B cell (primary cell): ENCODE measurements around the gene MED15. TPM values are rescaled to one million over a fixed set of nuclear protein-coding genes. Genes with fewer than 3 reads are reported as not detected.

Source experiments
- ATAC-seq: fragments of 200-7000 bp; cut with Tn5 transposase; one replicate; pipeline ENCODE4 v1.10.0; 2021; ENCODE audit warnings: low read depth, mild to moderate bottlenecking, moderate number of reproducible peaks, moderate library complexity
- CTCF ChIA-PET: fragments of 350-600 bp; sonication (Branson Sonifier 250); formaldehyde crosslinking; loops from one replicate; lab custom pipeline; 2021; ENCODE audit warnings: antibody characterized with exemption, inconsistent platforms; lab: Charles Lee
- POLR2A ChIA-PET: fragments of 350-600 bp; sonication (Branson Sonifier 250); formaldehyde crosslinking; loops from one replicate; lab custom pipeline; 2021; ENCODE audit warnings: antibody characterized with exemption; lab: Charles Lee
- DNase-seq: peaks from one replicate; pipeline ENCODE4 v3.0.0; 2013
- H2AFZ ChIP-seq: 2 replicates; pipeline ENCODE4 v1.6.1; 2012; ENCODE audit warnings: mild to moderate bottlenecking, low read depth, low read length; ENCODE audit not compliant: insufficient read depth, poor library complexity, severe bottlenecking
- H3K27ac ChIP-seq, 2 donors: 1 replicate in 1 of 2; 2 replicates in 1 of 2; pipeline ENCODE4 v1.5.1; 2012 to 2013; ENCODE audit warnings: low read length in 2 of 2, mild to moderate bottlenecking in 2 of 2, moderate library complexity in 1 of 2
- H3K27me3 ChIP-seq, 4 experiments: fragments of 200-600 bp in 1 of 4; sonication (generic) in 1 of 4; replicated peaks in 1 of 4; 1 replicate in 2 of 4; 2 replicates in 2 of 4; pipeline versions ENCODE4 v1.6.1 to v1.7.0; 2013 to 2016; ENCODE audit warnings: low read length in 3 of 4, mild to moderate bottlenecking in 2 of 4, mixed read lengths in 1 of 4, moderate library complexity in 1 of 4; ENCODE audit not compliant: insufficient read depth in 4 of 4, control insufficient read depth in 3 of 4; ENCODE audit errors: control extremely low read depth in 1 of 4
- H3K36me3 ChIP-seq, 2 experiments: replicated peaks in 1 of 2; 1 replicate in 1 of 2; 2 replicates in 1 of 2; pipeline versions ENCODE4 v1.6.1 to v1.7.1; 2013; ENCODE audit warnings: low read length in 1 of 2; ENCODE audit not compliant: insufficient read depth in 2 of 2, control insufficient read depth in 1 of 2; ENCODE audit errors: control extremely low read depth in 1 of 2, extremely low read depth in 1 of 2
- H3K4me1 ChIP-seq, 2 donors: fragments of 200-600 bp in 1 of 2; sonication (generic) in 1 of 2; 1 replicate in 1 of 2; 2 replicates in 1 of 2; pipeline versions ENCODE4 v1.5.1 to v1.6.1; 2013 to 2017; ENCODE audit warnings: low read length in 2 of 2; ENCODE audit not compliant: control insufficient read depth in 2 of 2, insufficient read depth in 2 of 2
- H3K4me2 ChIP-seq: replicated peaks from 2 replicates; pipeline ENCODE3; 2012; ENCODE audit warnings: mild to moderate bottlenecking, low read depth, low read length; ENCODE audit not compliant: poor library complexity, severe bottlenecking
- H3K4me3 ChIP-seq, 5 experiments: fragments of 200-600 bp in 1 of 5; sonication (generic) in 1 of 5; 1 replicate in 3 of 5; 2 replicates in 2 of 5; pipeline versions ENCODE4 v1.5.1 to v1.7.0; 2011 to 2016; ENCODE audit warnings: low read length in 4 of 5, mild to moderate bottlenecking in 4 of 5, low read depth in 2 of 5, control low read depth in 1 of 5, moderate library complexity in 1 of 5; ENCODE audit not compliant: insufficient read depth in 1 of 5; ENCODE audit errors: control extremely low read depth in 1 of 5, extremely low read depth in 1 of 5
- H3K79me2 ChIP-seq: fragments of 200-600 bp; sonication (generic); one replicate; pipeline ENCODE4 v1.6.0; 2016; ENCODE audit warnings: low read length; ENCODE audit not compliant: control insufficient read depth, insufficient read depth
- H3K9ac ChIP-seq: fragments of 200-600 bp; sonication (generic); 2 replicates; pipeline ENCODE4 v1.6.1; 2017; ENCODE audit warnings: mild to moderate bottlenecking, low read length, moderate library complexity
- H3K9me3 ChIP-seq, 3 donors: one replicate each; pipeline versions ENCODE4 v1.6.1 to v1.7.1; 2013; ENCODE audit warnings: low read length in 2 of 3; ENCODE audit not compliant: control insufficient read depth in 2 of 3, insufficient read depth in 1 of 3; ENCODE audit errors: control extremely low read depth in 1 of 3
- H4K20me1 ChIP-seq: 2 replicates; pipeline ENCODE4 v1.6.0; 2012; ENCODE audit warnings: mild to moderate bottlenecking, low read length; ENCODE audit not compliant: insufficient read depth, control insufficient read depth, poor library complexity, severe bottlenecking
- H3K27ac Mint-ChIP-seq: one replicate; pipeline ENCODE4 v1.8.0; 2021; ENCODE audit warnings: mixed read lengths
- H3K27me3 Mint-ChIP-seq: one replicate; pipeline ENCODE4 v1.8.0; 2021; ENCODE audit warnings: mixed read lengths
- H3K4me1 Mint-ChIP-seq: one replicate; pipeline ENCODE4 v1.8.0; 2021; ENCODE audit warnings: mixed read lengths
- H3K4me3 Mint-ChIP-seq: one replicate; pipeline ENCODE4 v1.8.0; 2021; ENCODE audit warnings: mixed read lengths
- H3K9me3 Mint-ChIP-seq: one replicate; pipeline ENCODE4 v1.8.0; 2022; ENCODE audit warnings: mixed read lengths; ENCODE audit not compliant: insufficient read depth
- CTCF ChIP-seq: fragments of 200-600 bp; IDR thresholded peaks from one replicate; pipeline ENCODE4 v1.8.0; 2022; ENCODE audit warnings: antibody characterized with exemption, mild to moderate bottlenecking
- EZH2 ChIP-seq: IDR thresholded peaks from 2 replicates; pipeline ENCODE4 v1.6.1; 2012; ENCODE audit warnings: borderline replicate concordance, low read depth, mild to moderate bottlenecking, moderate library complexity, low read length; ENCODE audit not compliant: insufficient read depth, poor library complexity, severe bottlenecking
- WGBS: methylation state at CpG from one replicate; pipeline ENCODE4 v1.1.5; 2013; ENCODE audit warnings: missing lambda C conversion rate; ENCODE audit not compliant: insufficient coverage; 5-methylcytosine and 5-hydroxymethylcytosine counted together
- intact Hi-C: fragments of 100-400 bp; cut with micrococcal nuclease; formaldehyde crosslinking; loops from one replicate; pipeline ENCODE4 v1.10.0; 2022
- polyA plus RNA-seq: library from polyadenylated mRNA; depleted of rRNA; stranded (reverse); fragments of >200 nt; gene quantifications from 2 replicates; pipeline ENCODE4 v1.2.3, GENCODE V29; 2012
- total RNA-seq, 2 donors: library from RNA; stranded (reverse); fragments of 120-200 nt in 1 of 2; gene quantifications; 1 replicate in 1 of 2; 2 replicates in 1 of 2; pipeline versions ENCODE4 v1.2.3 to v1.2.4, GENCODE V29; 2013 to 2022

The MED15 gene
- total and polyA plus RNA-seq, 2 donors (not counting 1 experiment from before 2014, with no cell fraction given): 109 to 134 TPM

DNA sequence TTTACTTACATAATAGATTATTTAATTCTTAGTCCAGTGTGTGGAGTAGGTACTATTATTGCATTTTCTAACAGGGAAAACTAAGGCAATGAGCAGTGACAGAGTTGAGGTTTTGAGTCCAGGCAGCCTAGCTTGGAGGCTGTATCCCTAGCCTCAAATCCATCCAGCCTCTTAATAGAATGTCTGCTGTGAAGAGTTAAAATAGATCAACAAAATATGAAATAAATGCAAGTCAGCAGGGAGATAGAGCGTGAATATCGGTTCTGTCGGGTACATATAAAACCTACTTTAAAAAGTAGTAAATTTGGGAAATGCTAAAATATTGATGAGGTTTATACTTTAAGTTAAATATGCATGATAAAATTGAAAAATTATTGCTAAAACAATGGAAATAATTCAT is 53.3 kb downstream of the MED15 start:
- H3K27me3 ChIP-seq: no peaks in the 10 kb centered on the region
- no peak overlapping the region for H3K27ac ChIP-seq
- Mint-ChIP-seq H3K27ac (no peak overlapping the region), H3K9me3 (no peaks in the 10 kb centered on the region), H3K4me1 (peaks cover 16% of the 10 kb centered on the region), H3K4me3 (no peak overlapping the region), H3K27me3 (no peaks in the 10 kb centered on the region)
- no peak overlapping the region for H3K4me2 ChIP-seq
- ATAC-seq (no peak), DNase-seq (no peak)
- no CpG with 5 or more reads among the region's 3 CpGs for WGBS
- peaks cover 11 to 13% of the 10 kb centered on the region in 2 donors for H3K4me1 ChIP-seq
- ChIA-PET CTCF (interaction anchor here (1.0 kb wide), 1 partner anchor 8 kb away, joined by 3 read pairs; no protein-coding TSS in a partner anchor), POLR2A (no interaction called here)
- peaks cover 10 to 61% of the 10 kb centered on the region in 2 experiments for H3K36me3 ChIP-seq
- peaks cover 20% of the 10 kb centered on the region for H3K79me2 ChIP-seq
- intact Hi-C loops: loop anchor here (5.0 kb wide), 1 partner anchor 182 kb away; no protein-coding TSS in a partner anchor
- no peak overlapping the region for H2AFZ ChIP-seq
- no peak overlapping the region for H3K4me3 ChIP-seq
- peaks cover 14% of the 10 kb centered on the region for H4K20me1 ChIP-seq
- H3K9ac ChIP-seq: no peak overlapping the region
- no peak for TF ChIP-seq CTCF
- TF ChIP-seq EZH2: no peak
- H3K9me3 ChIP-seq: peaks cover 0 to 10% (median 6%) of the 10 kb centered on the region in 3 donors

- peaks cover 19% of the 10 kb centered on the region for H3K79me2 ChIP-seq
- H3K4me2 ChIP-seq: no peak overlapping the region
- no peak overlapping the region for H3K27ac ChIP-seq
- TF ChIP-seq CTCF: no peak
- DNase-seq (no peak), ATAC-seq (no peak)
- CTCF ChIA-PET: interaction anchor here (5.6 kb wide), 1 partner anchor 12 kb away, joined by 34 read pairs; no protein-coding TSS in a partner anchor
- Mint-ChIP-seq H3K27ac (no peak overlapping the region), H3K27me3 (no peaks in the 10 kb centered on the region), H3K9me3 (no peaks in the 10 kb centered on the region), H3K4me3 (no peak overlapping the region), H3K4me1 (peaks cover 11% of the 10 kb centered on the region)
- peaks cover 14% of the 10 kb centered on the region for H4K20me1 ChIP-seq
- WGBS: 100% methylated on average over 1 of the region's 4 CpGs
- H3K9ac ChIP-seq: no peak overlapping the region
- H2AFZ ChIP-seq: no peak overlapping the region
- peaks cover 0 to 10% (median 6%) of the 10 kb centered on the region in 3 donors for H3K9me3 ChIP-seq
- intact Hi-C loops: loop anchor here (5.0 kb wide), 1 partner anchor 180 kb away; no protein-coding TSS in a partner anchor
- peaks cover 11 to 59% of the 10 kb centered on the region in 2 experiments for H3K36me3 ChIP-seq
- H3K4me1 ChIP-seq: peaks cover 7 to 8% of the 10 kb centered on the region in 2 donors
- H3K27me3 ChIP-seq: no peaks in the 10 kb centered on the region
- POLR2A ChIA-PET: no interaction called here
- no peak overlapping the region for H3K4me3 ChIP-seq
These were observed 54.5 kb downstream of the MED15 start for GRCh38 chr22:20561882-20562281.
